Measurements from ENCODE around the gene LY86.
A peak's percentile ranks its signal among the peaks of the same experiment; 100 is the strongest.

The LY86 gene

DNA sequence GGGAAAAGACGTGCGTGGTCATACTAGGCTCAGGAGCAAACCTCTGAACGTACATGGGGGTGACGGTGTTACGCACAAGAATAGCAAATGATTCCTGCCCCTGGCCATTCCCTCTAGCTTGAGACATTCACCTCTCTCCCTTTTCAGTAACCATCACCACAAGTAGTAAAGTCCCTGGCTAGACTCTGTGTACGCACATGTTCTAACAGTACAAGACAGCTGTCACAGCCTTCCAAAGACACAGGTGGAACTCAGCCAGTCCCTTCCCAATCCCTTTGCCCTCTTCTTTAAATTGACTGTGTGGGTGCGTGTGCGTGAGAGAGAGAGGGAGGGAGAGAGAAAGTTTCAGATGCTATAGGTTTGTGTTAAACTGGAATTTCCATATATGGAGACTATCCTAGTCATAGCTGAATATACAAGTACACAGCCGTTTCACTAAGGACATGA is 67.3 kb downstream of the LY86 start:
- DNase-seq: no peak
- Mint-ChIP-seq H3K4me1 (peaks cover 40% of the 10 kb centered on the region), H3K9me3 (peaks cover 8% of the 10 kb centered on the region), H3K4me3 (no peak overlapping the region), H3K36me3 (ENCODE audit: low read depth) (no peaks in the 10 kb centered on the region), H3K27me3 (ENCODE audit: low read depth, poor library complexity) (peaks cover 7% of the 10 kb centered on the region), H3K27ac (peak overlapping the region; percentile 61)
- TF ChIP-seq, protein P1, sequence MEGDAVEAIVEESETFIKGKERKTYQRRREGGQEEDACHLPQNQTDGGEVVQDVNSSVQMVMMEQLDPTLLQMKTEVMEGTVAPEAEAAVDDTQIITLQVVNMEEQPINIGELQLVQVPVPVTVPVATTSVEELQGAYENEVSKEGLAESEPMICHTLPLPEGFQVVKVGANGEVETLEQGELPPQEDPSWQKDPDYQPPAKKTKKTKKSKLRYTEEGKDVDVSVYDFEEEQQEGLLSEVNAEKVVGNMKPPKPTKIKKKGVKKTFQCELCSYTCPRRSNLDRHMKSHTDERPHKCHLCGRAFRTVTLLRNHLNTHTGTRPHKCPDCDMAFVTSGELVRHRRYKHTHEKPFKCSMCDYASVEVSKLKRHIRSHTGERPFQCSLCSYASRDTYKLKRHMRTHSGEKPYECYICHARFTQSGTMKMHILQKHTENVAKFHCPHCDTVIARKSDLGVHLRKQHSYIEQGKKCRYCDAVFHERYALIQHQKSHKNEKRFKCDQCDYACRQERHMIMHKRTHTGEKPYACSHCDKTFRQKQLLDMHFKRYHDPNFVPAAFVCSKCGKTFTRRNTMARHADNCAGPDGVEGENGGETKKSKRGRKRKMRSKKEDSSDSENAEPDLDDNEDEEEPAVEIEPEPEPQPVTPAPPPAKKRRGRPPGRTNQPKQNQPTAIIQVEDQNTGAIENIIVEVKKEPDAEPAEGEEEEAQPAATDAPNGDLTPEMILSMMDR (IDR thresholded peaks at IDR 0.05): no peak

DNA sequence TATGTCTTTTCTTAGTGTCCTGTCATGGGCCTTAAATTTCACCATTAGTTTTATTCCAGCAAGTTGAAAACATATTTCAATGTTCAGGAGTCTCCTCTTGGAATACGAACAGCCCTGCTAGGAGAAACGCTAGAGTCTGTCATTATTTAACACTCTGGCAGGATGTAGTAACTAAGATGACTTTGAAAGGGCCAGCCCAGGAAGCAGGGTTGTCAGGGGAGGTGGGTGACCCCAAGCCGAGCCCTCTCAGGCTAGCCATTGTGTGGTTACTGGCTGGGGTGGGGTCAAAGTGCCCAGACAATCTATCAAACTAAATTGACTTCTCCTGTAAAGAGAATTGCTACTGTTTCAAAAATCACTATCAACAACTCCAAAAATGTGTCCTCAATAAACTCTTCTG is 67.8 kb downstream of the LY86 start:
- TF ChIP-seq, protein P1 (IDR thresholded peaks at IDR 0.05): no peak
- no peak for DNase-seq
- peaks cover 42% of the 10 kb centered on the region for H3K4me1 Mint-ChIP-seq
- peaks cover 8% of the 10 kb centered on the region for H3K9me3 Mint-ChIP-seq
- peak overlapping the region; percentile 61 for H3K27ac Mint-ChIP-seq
- H3K4me3 Mint-ChIP-seq: no peak overlapping the region
- peaks cover 7% of the 10 kb centered on the region for H3K27me3 Mint-ChIP-seq (ENCODE audit: low read depth, poor library complexity)
- no peaks in the 10 kb centered on the region for H3K36me3 Mint-ChIP-seq (ENCODE audit: low read depth)

DNA sequence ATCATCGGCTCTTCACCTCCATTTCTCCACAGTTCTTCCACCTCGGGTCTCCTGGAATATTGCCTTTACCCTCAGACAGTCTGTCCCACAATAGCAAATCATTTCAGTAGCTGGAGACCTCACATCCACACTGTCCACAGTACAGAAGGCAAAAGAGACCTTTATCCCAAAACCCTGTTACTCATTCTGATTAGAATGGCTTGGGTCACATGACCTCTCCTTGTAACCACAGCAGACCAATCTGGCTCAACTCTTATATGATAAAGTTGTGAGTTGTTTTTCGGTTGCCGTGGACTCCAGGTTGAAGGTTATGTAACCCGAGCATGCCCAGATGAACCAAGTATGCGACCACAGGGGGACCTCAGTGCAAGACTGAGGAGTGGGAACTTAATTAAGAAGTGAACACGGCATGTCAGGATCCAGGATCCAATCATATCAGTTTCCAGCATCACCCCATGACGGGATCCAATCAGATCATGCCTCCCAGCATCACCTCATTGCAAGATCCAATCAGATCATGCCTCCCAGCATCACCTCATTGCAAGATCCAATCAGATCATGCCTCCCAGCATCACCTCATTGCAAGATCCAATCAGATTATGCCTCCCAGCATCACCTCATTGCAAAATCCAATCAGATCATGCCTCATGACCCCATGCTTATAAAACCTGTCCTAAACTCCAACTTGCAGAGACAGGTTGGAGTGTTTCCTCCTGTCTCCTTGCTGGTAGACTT is 68.7 kb downstream of the LY86 start:
- DNase-seq: no peak
- Mint-ChIP-seq H3K27me3 (ENCODE audit: low read depth, poor library complexity) (peaks cover 7% of the 10 kb centered on the region), H3K9me3 (peaks cover 8% of the 10 kb centered on the region), H3K27ac (peak overlapping the region; percentile 87), H3K36me3 (ENCODE audit: low read depth) (no peaks in the 10 kb centered on the region), H3K4me3 (no peak overlapping the region), H3K4me1 (peaks cover 44% of the 10 kb centered on the region)
- TF ChIP-seq, protein P1 (IDR thresholded peaks at IDR 0.05): no peak

- H3K9me3 Mint-ChIP-seq: peaks cover 8% of the 10 kb centered on the region
- TF ChIP-seq, protein P1 (IDR thresholded peaks at IDR 0.05): no peak
- peaks cover 44% of the 10 kb centered on the region for H3K4me1 Mint-ChIP-seq
- DNase-seq: no peak
- peaks cover 7% of the 10 kb centered on the region for H3K27me3 Mint-ChIP-seq (ENCODE audit: low read depth, poor library complexity)
- no peaks in the 10 kb centered on the region for H3K36me3 Mint-ChIP-seq (ENCODE audit: low read depth)
- H3K4me3 Mint-ChIP-seq: no peak overlapping the region
- H3K27ac Mint-ChIP-seq: peak overlapping the region; percentile 87
These were observed 69.3 kb downstream of the LY86 start for GRCh38 chr6:6657820-6658217.

DNA sequence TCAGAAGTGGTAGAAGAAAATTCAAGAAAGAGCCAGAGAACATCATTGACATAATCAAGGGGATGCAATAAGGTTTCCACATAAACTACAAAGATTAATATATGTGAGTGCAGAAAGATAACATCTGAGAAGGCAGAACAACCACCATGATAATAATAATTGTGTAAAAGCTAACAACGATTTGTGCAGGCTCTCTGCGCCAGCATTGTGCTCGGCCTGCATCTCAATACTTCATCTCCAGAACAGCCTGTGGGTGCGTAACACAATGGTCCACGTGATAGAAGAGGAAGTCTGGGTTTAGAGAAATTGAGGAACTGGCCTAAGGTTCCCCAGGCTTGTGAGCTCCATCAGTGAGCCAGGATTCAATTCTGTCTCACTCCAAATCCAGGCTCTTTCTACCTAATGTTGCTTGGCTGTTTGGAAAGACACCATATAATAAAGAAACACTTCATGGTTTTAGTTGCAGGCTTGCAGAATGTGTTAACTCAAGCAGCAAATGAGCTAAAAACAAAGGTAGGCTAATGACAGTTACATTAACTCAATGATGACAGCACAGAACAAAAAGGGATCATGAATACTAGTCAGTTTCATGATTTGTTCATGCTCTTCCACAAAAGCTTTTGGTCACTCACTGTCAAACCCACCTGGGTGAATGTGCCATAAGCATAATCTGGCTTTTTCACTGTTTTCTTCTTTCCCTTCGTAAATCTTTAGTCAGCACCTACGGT is 71.2 kb downstream of the LY86 start:
- Mint-ChIP-seq H3K4me1 (peaks cover 31% of the 10 kb centered on the region), H3K36me3 (ENCODE audit: low read depth) (no peaks in the 10 kb centered on the region), H3K4me3 (no peak overlapping the region), H3K9me3 (peaks cover 8% of the 10 kb centered on the region), H3K27me3 (ENCODE audit: low read depth, poor library complexity) (peaks cover 4% of the 10 kb centered on the region), H3K27ac (no peak overlapping the region)
- TF ChIP-seq, protein P1 (IDR thresholded peaks at IDR 0.05): no peak
- no peak for DNase-seq
